Measurements from ENCODE around the gene FCN1. TPM values are rescaled to one million over a fixed set of nuclear protein-coding genes. Genes with fewer than 3 reads are reported as not detected.

The FCN1 gene
- polyA plus RNA-seq, 1 donor (not counting 4 experiments of a cell fraction or from before 2014, with no cell fraction given), result not detected

DNA sequence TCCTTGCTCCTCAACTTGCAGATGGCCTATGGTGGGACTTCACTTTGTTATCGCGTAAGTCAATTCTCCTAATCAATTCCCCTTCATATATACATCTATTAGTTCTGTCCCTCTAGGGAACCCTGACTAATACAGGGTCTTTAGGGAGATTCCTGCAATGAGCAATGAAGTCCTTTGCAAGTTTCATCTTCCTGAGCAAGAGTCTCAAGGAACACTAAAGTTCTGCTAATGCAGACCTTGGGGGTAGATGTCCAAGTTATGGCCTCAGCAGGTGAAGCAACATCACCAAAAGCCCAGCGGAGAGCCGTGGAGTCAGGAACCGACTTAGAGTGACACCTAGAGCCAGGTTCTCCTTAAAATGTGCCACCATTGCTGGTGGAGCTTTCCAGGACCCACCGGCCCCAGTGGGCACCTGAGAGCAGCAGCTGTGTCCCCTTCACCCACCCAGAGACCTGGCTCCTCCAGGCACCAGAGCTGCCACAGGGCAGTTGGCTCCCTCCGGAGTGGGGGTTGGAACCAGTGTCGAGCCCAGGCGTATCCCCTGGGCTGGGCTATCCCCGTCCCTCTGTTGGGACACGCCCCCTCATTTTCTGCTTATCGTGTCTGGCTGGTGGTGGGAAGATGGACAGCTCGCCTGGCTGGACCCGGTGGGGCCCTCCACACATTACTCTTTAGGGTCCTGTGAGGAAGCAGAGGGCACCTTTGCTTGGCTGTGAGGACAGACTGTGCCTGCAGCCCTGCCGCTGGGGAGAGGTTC is 10.9 kb upstream of the FCN1 start:
- FAIRE-seq, result no peak
- no peak overlapping the region for H3K4me2 ChIP-seq (ENCODE audit: control insufficient read depth, extremely low read depth, insufficient read depth, low read depth, low read length)
- H3K27me3 ChIP-seq (ENCODE audit: control insufficient read depth, extremely low read depth, insufficient read depth, low read length), result no peaks in the 10 kb centered on the region
- H3K27ac ChIP-seq (ENCODE audit: control insufficient read depth, insufficient read depth, low read length), result no peak overlapping the region
- no peaks in the 10 kb centered on the region for H3K9me3 ChIP-seq (ENCODE audit: control insufficient read depth, low read depth, low read length)
- no peaks in the 10 kb centered on the region for H3K4me1 ChIP-seq (ENCODE audit: control insufficient read depth, extremely low read depth, insufficient read depth, low read length)
- no peak overlapping the region for H2AFZ ChIP-seq (ENCODE audit: control insufficient read depth, low read length)
- no peaks in the 10 kb centered on the region for H3K9me1 ChIP-seq (ENCODE audit: control insufficient read depth, extremely low read depth, insufficient read depth, low read length)
- dilution Hi-C loops (cut with MboI; ENCODE audit: extremely low pct_ligation_motif_present, low sequenced_read_pairs), result no loop called here
- H3K9ac ChIP-seq (ENCODE audit: control insufficient read depth, extremely low read depth, insufficient read depth, low read length), result no peak overlapping the region
- H3K4me3 ChIP-seq (ENCODE audit: control insufficient read depth in 2 of 3, extremely low read depth in 1 of 3, insufficient read depth in 2 of 3, low read depth in 1 of 3, low read length in 3 of 3), result no peak overlapping the region
- DNase-seq (ENCODE audit: low read depth, low spot score), result no peak
- H3K36me3 ChIP-seq (ENCODE audit: control insufficient read depth in 2 of 2, extremely low read depth in 1 of 2, insufficient read depth in 2 of 2, low read length in 2 of 2), result no peaks in the 10 kb centered on the region
- no peak for TF ChIP-seq EZH2 (IDR thresholded peaks at IDR 0.05; ENCODE audit: low read length)
- TF ChIP-seq, protein P1, sequence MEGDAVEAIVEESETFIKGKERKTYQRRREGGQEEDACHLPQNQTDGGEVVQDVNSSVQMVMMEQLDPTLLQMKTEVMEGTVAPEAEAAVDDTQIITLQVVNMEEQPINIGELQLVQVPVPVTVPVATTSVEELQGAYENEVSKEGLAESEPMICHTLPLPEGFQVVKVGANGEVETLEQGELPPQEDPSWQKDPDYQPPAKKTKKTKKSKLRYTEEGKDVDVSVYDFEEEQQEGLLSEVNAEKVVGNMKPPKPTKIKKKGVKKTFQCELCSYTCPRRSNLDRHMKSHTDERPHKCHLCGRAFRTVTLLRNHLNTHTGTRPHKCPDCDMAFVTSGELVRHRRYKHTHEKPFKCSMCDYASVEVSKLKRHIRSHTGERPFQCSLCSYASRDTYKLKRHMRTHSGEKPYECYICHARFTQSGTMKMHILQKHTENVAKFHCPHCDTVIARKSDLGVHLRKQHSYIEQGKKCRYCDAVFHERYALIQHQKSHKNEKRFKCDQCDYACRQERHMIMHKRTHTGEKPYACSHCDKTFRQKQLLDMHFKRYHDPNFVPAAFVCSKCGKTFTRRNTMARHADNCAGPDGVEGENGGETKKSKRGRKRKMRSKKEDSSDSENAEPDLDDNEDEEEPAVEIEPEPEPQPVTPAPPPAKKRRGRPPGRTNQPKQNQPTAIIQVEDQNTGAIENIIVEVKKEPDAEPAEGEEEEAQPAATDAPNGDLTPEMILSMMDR (optimal IDR thresholded peaks at IDR 0.05 in 1 of 3, IDR thresholded peaks at IDR 0.05 in 1 of 3, conservative IDR thresholded peaks at IDR 0.05 in 1 of 3; ENCODE audit: extremely low read depth in 1 of 3, insufficient read depth in 2 of 3, low read length in 3 of 3), result no peak
- H4K20me1 ChIP-seq (ENCODE audit: control insufficient read depth, extremely low read depth, insufficient read depth, low read length), result no peaks in the 10 kb centered on the region
- H3K79me2 ChIP-seq (ENCODE audit: control insufficient read depth, insufficient read depth, low read length), result no peaks in the 10 kb centered on the region

DNA sequence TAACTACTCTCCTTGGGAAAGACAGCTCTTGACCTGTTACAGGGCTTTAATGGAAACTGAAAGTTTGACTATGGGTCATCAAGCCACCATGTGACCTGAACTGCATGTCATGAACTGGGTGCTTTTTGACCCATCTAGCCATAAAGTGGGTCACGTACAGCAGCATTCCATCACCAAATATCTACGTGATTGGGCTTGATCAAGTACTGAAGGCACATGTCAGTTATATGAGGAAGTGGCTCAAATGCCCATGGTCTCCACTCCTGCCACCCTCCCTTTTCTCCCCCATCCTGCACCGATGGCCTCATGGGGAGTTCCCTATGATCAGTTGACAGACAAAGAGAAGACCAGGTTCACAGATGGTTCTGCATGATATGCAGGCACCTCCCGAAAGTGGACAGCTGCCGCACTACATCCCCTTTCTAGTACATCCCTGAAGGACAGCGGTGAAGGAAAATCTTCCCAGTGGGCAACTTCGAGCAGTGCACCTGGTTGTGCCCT is 7.3 kb upstream of the FCN1 start:
- Histone ChIP-seq H3K79me2 (ENCODE audit: control insufficient read depth, insufficient read depth, low read length) (no peaks in the 10 kb centered on the region), H3K9me3 (ENCODE audit: control insufficient read depth, low read depth, low read length) (no peaks in the 10 kb centered on the region), H4K20me1 (ENCODE audit: control insufficient read depth, extremely low read depth, insufficient read depth, low read length) (no peaks in the 10 kb centered on the region), H3K4me2 (ENCODE audit: control insufficient read depth, extremely low read depth, insufficient read depth, low read depth, low read length) (no peak overlapping the region), H3K27me3 (ENCODE audit: control insufficient read depth, extremely low read depth, insufficient read depth, low read length) (no peaks in the 10 kb centered on the region), H3K9ac (ENCODE audit: control insufficient read depth, extremely low read depth, insufficient read depth, low read length) (no peak overlapping the region), H3K27ac (ENCODE audit: control insufficient read depth, insufficient read depth, low read length) (no peak overlapping the region), H2AFZ (ENCODE audit: control insufficient read depth, low read length) (no peak overlapping the region), H3K4me1 (ENCODE audit: control insufficient read depth, extremely low read depth, insufficient read depth, low read length) (no peaks in the 10 kb centered on the region), H3K36me3 (ENCODE audit: control insufficient read depth in 2 of 2, extremely low read depth in 1 of 2, insufficient read depth in 2 of 2, low read length in 2 of 2) (no peaks in the 10 kb centered on the region), H3K4me3 (ENCODE audit: control insufficient read depth in 2 of 3, extremely low read depth in 1 of 3, insufficient read depth in 2 of 3, low read depth in 1 of 3, low read length in 3 of 3) (no peak overlapping the region), H3K9me1 (ENCODE audit: control insufficient read depth, extremely low read depth, insufficient read depth, low read length) (no peaks in the 10 kb centered on the region)
- FAIRE-seq (no peak), DNase-seq (ENCODE audit: low read depth, low spot score) (no peak)
- dilution Hi-C loops (cut with MboI; ENCODE audit: extremely low pct_ligation_motif_present, low sequenced_read_pairs), result no loop called here
- TF ChIP-seq, protein P1 (optimal IDR thresholded peaks at IDR 0.05 in 1 of 3, IDR thresholded peaks at IDR 0.05 in 1 of 3, conservative IDR thresholded peaks at IDR 0.05 in 1 of 3; ENCODE audit: extremely low read depth in 1 of 3, insufficient read depth in 2 of 3, low read length in 3 of 3), result no peak
- TF ChIP-seq EZH2 (IDR thresholded peaks at IDR 0.05; ENCODE audit: low read length), result no peak

Data from keratinocyte (primary cell).